CD8-positive, alpha-beta memory T cell (primary cell): ENCODE data around the gene ADORA1. TPM values are rescaled to one million over a fixed set of nuclear protein-coding genes. Genes with fewer than 3 reads are reported as not detected.
A peak's percentile ranks its signal among the peaks of the same experiment; 100 is the strongest.

Source experiments
- CTCF ChIA-PET: fragments of 350-600 bp; sonication (Branson Sonifier 250); formaldehyde crosslinking; loops from one replicate; lab custom pipeline; 2021; ENCODE audit warnings: antibody characterized with exemption; lab: Charles Lee
- POLR2A ChIA-PET: fragments of 350-600 bp; sonication (Branson Sonifier 250); formaldehyde crosslinking; loops from one replicate; lab custom pipeline; 2021; ENCODE audit warnings: antibody characterized with exemption; lab: Charles Lee
- DNase-seq, 5 donors: peaks; one replicate each; pipeline versions ENCODE4 v3.0.0 to v3.0.0-alpha.2; 2020 to 2022; ENCODE audit warnings: mixed read lengths in 1 of 5
- H3K27ac ChIP-seq: one replicate; pipeline ENCODE4 v1.7.0; 2013; ENCODE audit warnings: low read depth, mild to moderate bottlenecking, low read length, moderate library complexity
- H3K27me3 ChIP-seq: 2 replicates; pipeline ENCODE4 v1.7.0; 2013; ENCODE audit warnings: low read length, mild to moderate bottlenecking; ENCODE audit not compliant: insufficient read depth, poor library complexity, severe bottlenecking
- H3K36me3 ChIP-seq: 2 replicates; pipeline ENCODE4 v1.7.0; 2013; ENCODE audit warnings: mild to moderate bottlenecking, low read length, moderate library complexity; ENCODE audit not compliant: insufficient read depth
- H3K4me1 ChIP-seq: 2 replicates; pipeline ENCODE4 v1.7.0; 2013; ENCODE audit warnings: mild to moderate bottlenecking, low read length, moderate library complexity; ENCODE audit not compliant: insufficient read depth
- H3K4me3 ChIP-seq: 2 replicates; pipeline ENCODE4 v1.7.0; 2013; ENCODE audit warnings: mild to moderate bottlenecking, low read length
- H3K9me3 ChIP-seq: 2 replicates; pipeline ENCODE4 v1.7.0; 2013; ENCODE audit warnings: mild to moderate bottlenecking, low read length
- H3K27ac Mint-ChIP-seq, 8 donors: one replicate each; pipeline ENCODE4 v1.8.0; 2020 to 2021; ENCODE audit warnings: mixed read lengths in 8 of 8, mild to moderate bottlenecking in 6 of 8, inconsistent platforms in 3 of 8, moderate library complexity in 3 of 8
- H3K27me3 Mint-ChIP-seq, 2 donors: one replicate each; pipeline ENCODE4 v1.8.0; 2020 to 2021; ENCODE audit warnings: mixed read lengths in 2 of 2, mild to moderate bottlenecking in 1 of 2, moderate library complexity in 1 of 2
- H3K36me3 Mint-ChIP-seq, 3 donors: one replicate each; pipeline ENCODE4 v1.8.0; 2020 to 2021; ENCODE audit warnings: mixed read lengths in 3 of 3, inconsistent platforms in 1 of 3, mild to moderate bottlenecking in 1 of 3
- H3K4me1 Mint-ChIP-seq, 3 donors: one replicate each; pipeline ENCODE4 v1.8.0; 2020 to 2021; ENCODE audit warnings: mixed read lengths in 3 of 3, inconsistent platforms in 1 of 3, mild to moderate bottlenecking in 1 of 3
- H3K4me3 Mint-ChIP-seq, 7 donors: one replicate each; pipeline ENCODE4 v1.8.0; 2020 to 2021; ENCODE audit warnings: mixed read lengths in 7 of 7, mild to moderate bottlenecking in 6 of 7, moderate library complexity in 4 of 7, inconsistent platforms in 2 of 7
- H3K9me3 Mint-ChIP-seq, 5 donors: one replicate each; pipeline ENCODE4 v1.8.0; 2020 to 2022; ENCODE audit warnings: mixed read lengths in 5 of 5, mild to moderate bottlenecking in 3 of 5, moderate library complexity in 2 of 5, inconsistent platforms in 1 of 5
- polyA plus RNA-seq: library from polyadenylated mRNA; unstranded; fragments of 300-500 nt; fragmentation: Illumina TruSeq; gene quantifications from one replicate; pipeline ENCODE4 v1.2.3, GENCODE V29; 2021
- total RNA-seq, 2 experiments: library from RNA; stranded (reverse); gene quantifications; one replicate each; pipeline ENCODE4 v1.2.3, GENCODE V29; 2021

The ADORA1 gene
- total and polyA plus RNA-seq, 3 experiments from 2014 or later = not detected

- Histone ChIP-seq H3K9me3 (no peaks in the 10 kb centered on the region), H3K4me3 (no peak overlapping the region), H3K4me1 (no peaks in the 10 kb centered on the region), H3K27me3 (no peaks in the 10 kb centered on the region), H3K27ac (no peak overlapping the region), H3K36me3 (no peaks in the 10 kb centered on the region)
- Mint-ChIP-seq H3K36me3 (no peaks in the 10 kb centered on the region), H3K27me3 (peaks cover 7 to 21% of the 10 kb centered on the region in 2 donors), H3K27ac (peak overlapping the region in 1 of 8 donors; percentile 84), H3K4me1 (no peaks in the 10 kb centered on the region), H3K4me3 (no peak overlapping the region), H3K9me3 (no peaks in the 10 kb centered on the region)
- POLR2A ChIA-PET = no interaction called here
- DNase-seq = no peak
- CTCF ChIA-PET = no interaction called here
Measured at GRCh38 chr1:203174324-203174985, 46.9 kb downstream of the ADORA1 start.

DNA sequence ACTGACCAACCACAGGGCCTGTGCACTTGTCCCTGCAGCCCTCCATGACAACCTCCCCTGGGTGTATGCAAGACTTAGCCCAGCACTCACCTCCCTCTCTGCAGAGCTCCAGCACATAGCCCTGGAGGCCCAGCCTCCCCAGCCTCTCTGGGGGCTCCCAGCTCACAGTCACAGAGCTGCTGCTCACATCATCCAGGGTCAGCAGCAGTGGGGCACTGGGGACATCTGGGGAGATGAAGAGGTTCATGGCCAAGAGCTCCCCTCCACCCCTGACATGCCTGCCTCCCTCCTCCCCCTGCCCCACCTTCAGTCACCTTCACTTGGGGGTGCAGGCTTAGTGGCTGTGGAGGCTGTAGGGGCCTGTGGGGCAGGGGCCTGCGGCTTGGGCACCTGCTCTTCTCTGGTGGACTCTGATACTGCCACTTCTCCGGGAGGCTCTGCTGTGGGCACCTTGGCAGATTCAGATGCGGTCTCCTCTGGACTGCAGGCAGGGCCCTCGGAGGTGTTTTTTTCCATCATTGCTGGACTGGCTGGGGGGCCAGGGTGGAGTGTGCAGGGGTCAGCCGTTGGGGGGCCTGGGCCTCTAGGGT, 47.8 kb downstream of the ADORA1 start, which contains the start of gene MYBPH:
Gene MYBPH, minus strand, starts transcription at position 590 of the 590 bp plus-strand sequence. Its CDS starts 71 bp downstream, at position 519.
- no peak within 1 kb of the TSS for H3K4me3 Mint-ChIP-seq
- no peaks in the 10 kb centered on the region for H3K36me3 Mint-ChIP-seq
- CTCF ChIA-PET = no interaction called here
- peaks cover 7 to 21% of the 10 kb centered on the region in 2 donors for H3K27me3 Mint-ChIP-seq
- Histone ChIP-seq H3K36me3 (no peaks in the 10 kb centered on the region), H3K27me3 (no peaks in the 10 kb centered on the region), H3K4me3 (no peak within 1 kb of the TSS), H3K4me1 (no peaks in the 10 kb centered on the region), H3K27ac (no peak within 1 kb of the TSS), H3K9me3 (no peaks in the 10 kb centered on the region)
- POLR2A ChIA-PET = no interaction called here
- peak within 1 kb of the TSS in 1 of 8 donors; percentile 6 for H3K27ac Mint-ChIP-seq
- no peaks in the 10 kb centered on the region for H3K4me1 Mint-ChIP-seq
- H3K9me3 Mint-ChIP-seq = no peaks in the 10 kb centered on the region
- DNase-seq = no peak

DNA sequence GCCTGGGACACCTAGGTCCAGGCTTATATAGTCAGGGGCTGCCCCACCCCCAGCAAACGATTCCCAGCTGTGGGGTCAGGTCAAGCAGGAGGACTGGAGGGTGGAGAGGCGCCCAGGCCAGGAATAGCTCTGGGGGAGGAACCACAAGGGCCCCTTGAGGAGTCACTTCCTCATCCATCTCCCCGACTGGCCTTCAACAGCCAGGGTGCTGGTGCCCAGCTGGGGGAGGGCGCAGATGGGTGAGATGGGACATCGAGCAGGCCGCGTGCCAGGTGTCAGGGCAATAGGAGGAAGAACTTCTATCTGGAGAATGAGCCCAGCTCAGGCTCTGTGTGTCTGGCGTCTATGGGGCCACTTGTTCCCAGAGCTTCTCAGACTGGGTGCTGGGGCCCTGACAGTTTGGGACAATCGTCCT, 48.3 kb downstream of the ADORA1 start:
- Histone ChIP-seq H3K27me3 (no peaks in the 10 kb centered on the region), H3K9me3 (no peaks in the 10 kb centered on the region), H3K27ac (no peak overlapping the region), H3K36me3 (no peaks in the 10 kb centered on the region), H3K4me3 (no peak overlapping the region), H3K4me1 (no peaks in the 10 kb centered on the region)
- Mint-ChIP-seq H3K4me1 (no peaks in the 10 kb centered on the region), H3K9me3 (no peaks in the 10 kb centered on the region), H3K27me3 (peaks cover 7 to 21% of the 10 kb centered on the region in 2 donors), H3K36me3 (no peaks in the 10 kb centered on the region), H3K27ac (no peak overlapping the region), H3K4me3 (no peak overlapping the region)
- DNase-seq = no peak
- ChIA-PET CTCF (no interaction called here), POLR2A (no interaction called here)

DNA sequence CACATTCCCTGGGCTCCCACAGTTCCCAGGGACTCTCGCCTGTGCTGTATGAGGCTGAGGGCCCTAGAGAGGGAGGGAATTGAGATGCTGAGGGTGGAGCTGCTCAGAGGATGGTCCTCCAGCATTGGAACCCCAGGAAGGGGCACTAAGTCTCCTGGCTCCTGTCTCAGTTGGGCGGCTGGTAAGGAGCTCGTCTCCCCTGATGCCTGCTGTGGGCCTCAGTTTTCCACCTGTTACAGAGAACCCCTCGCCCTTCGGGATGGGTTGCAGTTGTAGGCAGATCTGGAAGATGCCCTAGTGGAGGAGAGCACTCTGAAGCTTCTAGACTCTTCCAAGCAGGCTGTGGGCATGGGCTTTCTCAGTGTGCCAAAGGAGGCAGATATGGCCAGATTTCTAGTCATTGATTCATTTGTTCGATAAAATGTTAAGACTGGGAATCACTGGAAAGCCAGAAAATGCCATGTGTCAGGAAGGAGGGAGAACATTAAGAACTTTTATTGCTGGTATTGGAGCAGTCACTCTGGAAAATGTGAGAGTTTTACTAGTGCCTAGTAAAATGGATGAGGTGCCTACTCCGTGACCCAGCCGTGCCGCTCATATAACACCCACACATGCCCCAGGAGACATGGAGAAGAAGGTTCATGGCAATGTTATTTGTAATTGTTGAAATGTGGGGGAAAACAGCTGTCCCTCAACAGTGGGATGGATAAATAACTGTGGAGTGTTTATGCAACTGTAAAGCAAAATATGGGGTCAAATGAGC, 48.9 kb downstream of the ADORA1 start:
- CTCF ChIA-PET = no interaction called here
- peaks cover 10 to 21% of the 10 kb centered on the region in 2 donors for H3K27me3 Mint-ChIP-seq
- POLR2A ChIA-PET = no interaction called here
- Histone ChIP-seq H3K4me1 (no peaks in the 10 kb centered on the region), H3K4me3 (no peak overlapping the region), H3K9me3 (no peaks in the 10 kb centered on the region), H3K36me3 (no peaks in the 10 kb centered on the region), H3K27ac (no peak overlapping the region), H3K27me3 (no peaks in the 10 kb centered on the region)
- H3K36me3 Mint-ChIP-seq = no peaks in the 10 kb centered on the region
- no peak overlapping the region for H3K4me3 Mint-ChIP-seq
- no peaks in the 10 kb centered on the region for H3K4me1 Mint-ChIP-seq
- DNase-seq = no peak
- H3K9me3 Mint-ChIP-seq = no peaks in the 10 kb centered on the region
- H3K27ac Mint-ChIP-seq = no peak overlapping the region

- DNase-seq = no peak
- H3K4me3 Mint-ChIP-seq = no peak overlapping the region
- peaks cover 10 to 21% of the 10 kb centered on the region in 2 donors for H3K27me3 Mint-ChIP-seq
- Histone ChIP-seq H3K4me1 (no peaks in the 10 kb centered on the region), H3K36me3 (no peaks in the 10 kb centered on the region), H3K4me3 (no peak overlapping the region), H3K27me3 (no peaks in the 10 kb centered on the region), H3K27ac (no peak overlapping the region), H3K9me3 (no peaks in the 10 kb centered on the region)
- no peaks in the 10 kb centered on the region for H3K36me3 Mint-ChIP-seq
- H3K9me3 Mint-ChIP-seq = no peaks in the 10 kb centered on the region
- ChIA-PET CTCF (no interaction called here), POLR2A (no interaction called here)
- H3K27ac Mint-ChIP-seq = no peak overlapping the region
- H3K4me1 Mint-ChIP-seq = no peaks in the 10 kb centered on the region
Measured at GRCh38 chr1:203177036-203177405, 49.5 kb downstream of the ADORA1 start.

- H3K27ac Mint-ChIP-seq = no peak overlapping the region
- no peak for DNase-seq
- no peak overlapping the region for H3K27ac ChIP-seq
- ChIA-PET POLR2A (no interaction called here), CTCF (no interaction called here)
- H3K36me3 Mint-ChIP-seq = no peaks in the 10 kb centered on the region
- H3K27me3 Mint-ChIP-seq = peaks cover 10 to 21% of the 10 kb centered on the region in 2 donors
- H3K27me3 ChIP-seq = no peaks in the 10 kb centered on the region
- no peaks in the 10 kb centered on the region for H3K9me3 ChIP-seq
- no peaks in the 10 kb centered on the region for H3K9me3 Mint-ChIP-seq
- H3K4me3 ChIP-seq = no peak overlapping the region
- H3K36me3 ChIP-seq = no peaks in the 10 kb centered on the region
- H3K4me1 ChIP-seq = no peaks in the 10 kb centered on the region
- H3K4me3 Mint-ChIP-seq = no peak overlapping the region
- no peaks in the 10 kb centered on the region for H3K4me1 Mint-ChIP-seq
Measured at GRCh38 chr1:203177470-203178039, 50.0 kb downstream of the ADORA1 start.

- Histone ChIP-seq H3K9me3 (no peaks in the 10 kb centered on the region), H3K4me1 (no peaks in the 10 kb centered on the region), H3K27me3 (no peaks in the 10 kb centered on the region), H3K27ac (no peak overlapping the region), H3K4me3 (no peak overlapping the region), H3K36me3 (no peaks in the 10 kb centered on the region)
- Mint-ChIP-seq H3K27ac (no peak overlapping the region), H3K4me3 (no peak overlapping the region), H3K36me3 (no peaks in the 10 kb centered on the region), H3K27me3 (peaks cover 10 to 21% of the 10 kb centered on the region in 2 donors), H3K4me1 (no peaks in the 10 kb centered on the region), H3K9me3 (no peaks in the 10 kb centered on the region)
- ChIA-PET CTCF (no interaction called here), POLR2A (no interaction called here)
- DNase-seq = no peak
Measured at GRCh38 chr1:203178083-203178482, 50.6 kb downstream of the ADORA1 start.
